WTC11 (cell line): ENCODE measurements around the gene IPP. TPM values are rescaled to one million over a fixed set of nuclear protein-coding genes. Genes with fewer than 3 reads are reported as not detected.

Experiments
- ATAC-seq: fragments of 200-7000 bp; cut with Tn5 transposase; 2 replicates; pipeline ENCODE4 v1.10.0; 2021; ENCODE audit warnings: mild to moderate bottlenecking, moderate library complexity
- CTCF ChIA-PET: fragments of 300-600 bp; sonication (Branson Sonifier 250); formaldehyde crosslinking; loops from one replicate; lab custom pipeline; 2021; ENCODE audit warnings: antibody characterized with exemption; lab: Charles Lee
- POLR2A ChIA-PET: fragments of 350-600 bp; sonication (Branson Sonifier 250); formaldehyde crosslinking; loops from one replicate; lab custom pipeline; 2021; ENCODE audit warnings: antibody characterized with exemption; lab: Charles Lee
- DNase-seq: peaks from one replicate; pipeline ENCODE4 v3.0.0; 2021; ENCODE audit warnings: low spot score
- H3K27ac Mint-ChIP-seq: 2 replicates; pipeline ENCODE4 v1.8.0; 2021; ENCODE audit warnings: mixed read lengths
- H3K27me3 Mint-ChIP-seq: 2 replicates; pipeline ENCODE4 v1.8.0; 2021; ENCODE audit warnings: low read depth, mild to moderate bottlenecking, moderate library complexity, mixed read lengths
- H3K36me3 Mint-ChIP-seq: 2 replicates; pipeline ENCODE4 v1.8.0; 2021; ENCODE audit warnings: mixed read lengths
- H3K4me1 Mint-ChIP-seq: 2 replicates; pipeline ENCODE4 v1.8.0; 2022; ENCODE audit warnings: mixed read lengths
- H3K4me3 Mint-ChIP-seq: 2 replicates; pipeline ENCODE4 v1.8.0; 2021; ENCODE audit warnings: mild to moderate bottlenecking, moderate library complexity, mixed read lengths
- H3K9me3 Mint-ChIP-seq: 2 replicates; pipeline ENCODE4 v1.8.0; 2021; ENCODE audit warnings: mixed read lengths
- ATF3 ChIP-seq: sonication (generic); formaldehyde crosslinking; conservative IDR thresholded peaks from 2 replicates; pipeline ENCODE4 v1.8.1; 2022; ENCODE audit warnings: mild to moderate bottlenecking, missing genetic modification reagents
- CDX4 ChIP-seq: fragments of 250-450 bp; sonication (Bioruptor Pico); IDR thresholded peaks from 2 replicates; pipeline ENCODE4 v1.9.0; 2021; ENCODE audit warnings: moderate library complexity, mild to moderate bottlenecking, inconsistent platforms, borderline replicate concordance
- CREM ChIP-seq: sonication (generic); formaldehyde crosslinking; IDR thresholded peaks from 2 replicates; pipeline ENCODE4 v1.8.1; 2022; ENCODE audit warnings: mild to moderate bottlenecking, missing genetic modification reagents, moderate library complexity
- E2F1 ChIP-seq: sonication (generic); formaldehyde crosslinking; IDR thresholded peaks from 2 replicates; pipeline ENCODE4 v1.8.0; 2022; ENCODE audit warnings: mild to moderate bottlenecking, missing genetic modification reagents
- EMX1 ChIP-seq: fragments of 250-450 bp; sonication (Bioruptor Pico); IDR thresholded peaks from 2 replicates; pipeline ENCODE4 v1.8.0; 2021; ENCODE audit warnings: mild to moderate bottlenecking
- ERG ChIP-seq: fragments of 250-450 bp; sonication (Bioruptor Pico); IDR thresholded peaks from 2 replicates; pipeline ENCODE4 v1.8.0; 2021; ENCODE audit warnings: mild to moderate bottlenecking
- ESRRA ChIP-seq: sonication (generic); formaldehyde crosslinking; IDR thresholded peaks from 2 replicates; pipeline ENCODE4 v1.8.1; 2022; ENCODE audit warnings: mild to moderate bottlenecking, missing genetic modification reagents, borderline replicate concordance
- ETV6 ChIP-seq: sonication (generic); formaldehyde crosslinking; IDR thresholded peaks from 2 replicates; pipeline ENCODE4 v1.8.1; 2022; ENCODE audit warnings: mild to moderate bottlenecking, missing genetic modification reagents
- HMGA2 ChIP-seq: fragments of 250-450 bp; sonication (Bioruptor Pico); IDR thresholded peaks from 2 replicates; pipeline ENCODE4 v1.4.0; 2021; ENCODE audit warnings: mild to moderate bottlenecking, moderate library complexity
- MLX ChIP-seq: sonication (generic); formaldehyde crosslinking; IDR thresholded peaks from 2 replicates; pipeline ENCODE4 v1.8.1; 2023; ENCODE audit warnings: mild to moderate bottlenecking, missing genetic modification reagents, moderate library complexity
- SMAD3 ChIP-seq: sonication (generic); formaldehyde crosslinking; IDR thresholded peaks from 2 replicates; pipeline ENCODE4 v1.8.0; 2022; ENCODE audit warnings: missing genetic modification reagents, mild to moderate bottlenecking, borderline replicate concordance
- SP1 ChIP-seq: sonication (generic); formaldehyde crosslinking; conservative IDR thresholded peaks from 2 replicates; pipeline ENCODE4 v1.8.1; 2022; ENCODE audit warnings: missing genetic modification reagents
- TCF7 ChIP-seq: sonication (generic); formaldehyde crosslinking; IDR thresholded peaks from 2 replicates; pipeline ENCODE4 v1.8.0; 2022; ENCODE audit warnings: mild to moderate bottlenecking, low read depth, missing genetic modification reagents, moderate library complexity
- TEAD1 ChIP-seq: sonication (generic); formaldehyde crosslinking; IDR thresholded peaks from 2 replicates; pipeline ENCODE4 v1.8.0; 2022; ENCODE audit warnings: mild to moderate bottlenecking, missing genetic modification reagents
- TEAD4 ChIP-seq: sonication (generic); formaldehyde crosslinking; IDR thresholded peaks from 2 replicates; pipeline ENCODE4 v1.8.0; 2022; ENCODE audit warnings: mild to moderate bottlenecking, missing genetic modification reagents
- TP53 ChIP-seq: sonication (generic); formaldehyde crosslinking; IDR thresholded peaks from 2 replicates; pipeline ENCODE4 v1.8.1; 2023; ENCODE audit warnings: mild to moderate bottlenecking, missing genetic modification reagents
- ZBTB43 ChIP-seq: sonication (generic); formaldehyde crosslinking; IDR thresholded peaks from 2 replicates; pipeline ENCODE4 v1.8.1; 2023; ENCODE audit warnings: mild to moderate bottlenecking, missing genetic modification reagents
- ZSCAN18 ChIP-seq: fragments of 250-450 bp; sonication (Bioruptor Pico); IDR thresholded peaks from 2 replicates; pipeline ENCODE4 v2.1.2; 2022; ENCODE audit warnings: mild to moderate bottlenecking, moderate library complexity
- total RNA-seq: library from RNA; stranded (reverse); gene quantifications from 3 replicates; pipeline ENCODE4 v1.2.3, GENCODE V29; 2021

The IPP gene
- total RNA-seq, 1 experiment from 2014 or later = 6.3 TPM

GRCh38 chr1:45669859-45670655 lies 80.4 kb downstream of the IPP start:
- H3K27me3 Mint-ChIP-seq = no peaks in the 10 kb centered on the region
- POLR2A ChIA-PET = no interaction called here

More at GRCh38 chr1:45669859-45670655, 80.4 kb downstream of the IPP start:
- Mint-ChIP-seq H3K36me3 (peaks cover 11% of the 10 kb centered on the region), H3K27ac (no peak overlapping the region), H3K9me3 (0 out of 2 replicates have a peak, but pooled peaks cover 2% of the 10 kb centered on the region), H3K4me1 (peaks cover 7% of the 10 kb centered on the region), H3K4me3 (no peak overlapping the region)
- ATAC-seq (no peak), DNase-seq (no peak)
- no peak for TF ChIP-seq MLX (CRISPR knock-in tag)
- no peak for TF ChIP-seq SP1 (CRISPR knock-in tag)
- TF ChIP-seq CDX4 = no peak
- no peak for TF ChIP-seq ZSCAN18 (CRISPR knock-in tag)
- TF ChIP-seq ATF3 = no peak
- TF ChIP-seq CREM (CRISPR knock-in tag) = no peak
- TF ChIP-seq TCF7 (CRISPR knock-in tag) = no peak
- TF ChIP-seq TEAD4 (CRISPR knock-in tag) = no peak
- TF ChIP-seq ERG (CRISPR knock-in tag) = no peak
- TF ChIP-seq TP53 (CRISPR knock-in tag) = no peak
- no peak for TF ChIP-seq ESRRA (CRISPR knock-in tag)
- no peak for TF ChIP-seq HMGA2 (CRISPR knock-in tag)
- no peak for TF ChIP-seq E2F1
- no peak for TF ChIP-seq EMX1 (CRISPR knock-in tag)
- TF ChIP-seq ETV6 (CRISPR knock-in tag) = no peak
- no peak for TF ChIP-seq TEAD1
- TF ChIP-seq ZBTB43 (CRISPR knock-in tag) = no peak
- no peak for TF ChIP-seq SMAD3 (CRISPR knock-in tag)
- CTCF ChIA-PET = no interaction called here
